NB4 (cell line): ENCODE measurements around the gene ATP1B4.

Experiments used
- DNase-seq: peaks from one replicate; pipeline ENCODE4 v3.0.0; 2010; ENCODE audit warnings: low read depth
- H3K4me3 ChIP-seq: one replicate; pipeline ENCODE4 v1.5.1; 2011; ENCODE audit warnings: mild to moderate bottlenecking, low read depth, low read length, moderate library complexity
- MYC ChIP-seq: IDR thresholded peaks from 2 replicates; pipeline ENCODE4 v1.6.1; 2011; ENCODE audit warnings: low read depth, low read length
- POLR2A ChIP-seq: IDR thresholded peaks from 2 replicates; pipeline ENCODE4 v1.6.1; 2011; ENCODE audit warnings: mild to moderate bottlenecking; ENCODE audit not compliant: insufficient read length; ENCODE audit errors: extremely low read depth
- TF ChIP-seq, protein P1 (sequence below): IDR thresholded peaks from one replicate; pipeline ENCODE4 v1.5.1; 2012; ENCODE audit warnings: low read depth, low read length
- TF ChIP-seq, protein P2 (sequence below): IDR thresholded peaks from 2 replicates; pipeline ENCODE4 v1.6.1; 2011; ENCODE audit warnings: low read depth, low read length

ATP1B4 gene

DNA sequence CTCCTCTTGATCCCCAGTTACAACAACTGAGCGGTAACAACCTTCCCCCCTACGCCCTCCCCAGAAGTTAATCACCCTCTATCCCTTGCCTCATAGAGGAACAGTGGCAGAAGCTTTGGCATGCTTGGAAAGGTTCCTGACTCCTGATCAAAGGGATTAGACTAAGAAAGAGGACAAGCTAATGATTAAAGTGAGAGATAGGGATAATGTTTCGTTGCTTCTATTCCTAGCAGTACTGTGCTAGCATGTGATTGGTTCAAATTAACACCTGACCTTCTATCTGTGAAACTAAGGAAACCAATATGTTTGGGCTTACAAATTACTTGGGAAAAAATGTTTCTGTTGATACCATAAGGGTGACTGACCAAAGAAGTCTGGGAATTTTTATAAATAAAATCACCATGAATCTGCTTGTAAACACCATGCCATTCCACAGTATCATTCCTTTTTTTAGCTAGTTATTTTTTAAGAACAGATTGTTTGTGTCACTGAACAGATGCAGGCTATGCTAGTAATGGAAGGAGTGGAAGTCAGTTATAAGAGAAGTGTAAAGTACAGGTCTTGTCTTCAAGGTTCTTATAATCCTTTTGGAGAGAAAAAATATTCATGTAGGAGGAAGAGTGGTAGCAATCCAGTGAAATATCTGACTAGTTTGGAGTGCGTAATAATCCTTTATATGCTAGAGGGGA is 11.3 kb upstream of the ATP1B4 start:
- no peak for DNase-seq
- TF ChIP-seq POLR2A, result no peak
- TF ChIP-seq, protein P1, sequence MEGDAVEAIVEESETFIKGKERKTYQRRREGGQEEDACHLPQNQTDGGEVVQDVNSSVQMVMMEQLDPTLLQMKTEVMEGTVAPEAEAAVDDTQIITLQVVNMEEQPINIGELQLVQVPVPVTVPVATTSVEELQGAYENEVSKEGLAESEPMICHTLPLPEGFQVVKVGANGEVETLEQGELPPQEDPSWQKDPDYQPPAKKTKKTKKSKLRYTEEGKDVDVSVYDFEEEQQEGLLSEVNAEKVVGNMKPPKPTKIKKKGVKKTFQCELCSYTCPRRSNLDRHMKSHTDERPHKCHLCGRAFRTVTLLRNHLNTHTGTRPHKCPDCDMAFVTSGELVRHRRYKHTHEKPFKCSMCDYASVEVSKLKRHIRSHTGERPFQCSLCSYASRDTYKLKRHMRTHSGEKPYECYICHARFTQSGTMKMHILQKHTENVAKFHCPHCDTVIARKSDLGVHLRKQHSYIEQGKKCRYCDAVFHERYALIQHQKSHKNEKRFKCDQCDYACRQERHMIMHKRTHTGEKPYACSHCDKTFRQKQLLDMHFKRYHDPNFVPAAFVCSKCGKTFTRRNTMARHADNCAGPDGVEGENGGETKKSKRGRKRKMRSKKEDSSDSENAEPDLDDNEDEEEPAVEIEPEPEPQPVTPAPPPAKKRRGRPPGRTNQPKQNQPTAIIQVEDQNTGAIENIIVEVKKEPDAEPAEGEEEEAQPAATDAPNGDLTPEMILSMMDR, result no peak
- TF ChIP-seq MYC, result no peak
- TF ChIP-seq, protein P2, sequence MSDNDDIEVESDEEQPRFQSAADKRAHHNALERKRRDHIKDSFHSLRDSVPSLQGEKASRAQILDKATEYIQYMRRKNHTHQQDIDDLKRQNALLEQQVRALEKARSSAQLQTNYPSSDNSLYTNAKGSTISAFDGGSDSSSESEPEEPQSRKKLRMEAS, result no peak
- H3K4me3 ChIP-seq, result no peak overlapping the region

DNA sequence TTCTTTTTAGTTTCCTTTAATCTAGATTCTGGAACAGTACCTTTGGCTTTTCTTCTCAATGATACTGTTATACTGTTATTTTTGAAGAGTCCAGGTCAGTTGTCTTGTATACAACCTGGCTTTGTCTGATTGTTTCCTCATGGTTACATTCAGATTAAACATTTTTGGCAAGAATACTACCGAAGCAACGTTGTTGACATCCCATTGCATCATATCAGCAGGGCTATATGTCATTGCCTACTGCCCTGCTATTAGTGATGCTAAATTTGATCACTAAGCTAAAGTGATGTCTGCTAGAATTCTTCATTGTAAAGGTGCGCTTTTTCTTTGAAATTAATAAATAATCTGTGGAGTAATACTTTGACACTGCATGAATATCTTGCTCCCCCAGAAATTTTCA is 5.8 kb upstream of the ATP1B4 start:
- no peak overlapping the region for H3K4me3 ChIP-seq
- TF ChIP-seq MYC, result no peak
- TF ChIP-seq, protein P2, result no peak
- TF ChIP-seq, protein P1, result no peak
- no peak for TF ChIP-seq POLR2A
- DNase-seq, result no peak

DNA sequence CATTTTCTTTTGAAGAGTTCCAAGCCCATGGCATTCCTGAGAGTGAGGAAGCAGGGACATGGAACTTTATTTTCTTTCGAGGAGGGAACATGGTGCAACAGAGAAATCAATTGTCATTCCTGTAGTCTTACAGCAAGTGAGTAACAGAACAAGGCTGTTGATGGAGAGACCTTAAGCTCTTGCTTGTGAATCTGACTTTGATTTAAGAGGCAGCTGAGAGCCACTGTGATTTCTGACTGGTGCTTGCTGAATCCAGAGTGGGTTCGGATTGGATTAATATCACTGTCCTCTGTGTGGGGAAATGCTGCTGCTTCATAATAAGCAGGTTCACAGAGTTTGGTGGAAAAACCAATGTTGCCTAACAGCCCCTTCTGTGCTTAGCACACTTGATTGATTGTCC is 4.7 kb upstream of the ATP1B4 start:
- no peak overlapping the region for H3K4me3 ChIP-seq
- no peak for DNase-seq
- TF ChIP-seq, protein P2, result no peak
- TF ChIP-seq MYC, result no peak

DNA sequence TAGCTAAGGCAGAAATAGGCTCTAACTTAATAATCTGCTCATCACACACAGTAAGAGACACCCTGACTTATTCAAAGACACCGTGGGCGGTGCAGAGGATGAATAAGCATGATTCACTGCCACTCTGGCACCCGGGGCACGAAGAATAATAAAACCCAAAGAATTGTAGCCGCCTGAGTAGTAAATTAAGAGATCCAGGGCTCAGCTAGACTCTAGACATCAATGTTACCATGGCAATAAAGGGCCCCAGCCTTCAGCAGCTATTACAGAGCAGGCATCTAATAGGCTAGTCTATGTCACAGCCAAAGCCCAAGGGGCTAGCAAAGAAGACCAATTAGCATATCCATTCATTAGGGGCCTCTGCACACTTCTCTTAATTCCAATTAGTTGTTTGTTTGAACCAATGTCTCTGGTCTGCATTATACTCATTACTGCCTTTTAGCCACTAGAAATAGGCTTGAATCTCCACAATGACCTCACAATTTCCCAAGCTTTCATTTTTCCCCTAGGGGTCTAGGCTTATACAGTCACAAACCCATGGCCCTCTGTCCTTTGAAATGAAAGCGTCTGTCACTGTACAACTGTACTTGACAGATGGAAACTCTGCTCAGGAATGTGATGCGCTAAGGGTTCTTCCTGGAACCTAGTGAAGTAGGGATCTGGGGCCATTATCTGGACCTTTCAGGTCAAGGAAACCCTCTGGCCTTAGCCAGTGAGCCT is 3.0 kb upstream of the ATP1B4 start:
- no peak for DNase-seq
- H3K4me3 ChIP-seq, result no peak overlapping the region
- TF ChIP-seq MYC (no peak), POLR2A (no peak)
- TF ChIP-seq, protein P1, result no peak
- TF ChIP-seq, protein P2, result no peak

DNA sequence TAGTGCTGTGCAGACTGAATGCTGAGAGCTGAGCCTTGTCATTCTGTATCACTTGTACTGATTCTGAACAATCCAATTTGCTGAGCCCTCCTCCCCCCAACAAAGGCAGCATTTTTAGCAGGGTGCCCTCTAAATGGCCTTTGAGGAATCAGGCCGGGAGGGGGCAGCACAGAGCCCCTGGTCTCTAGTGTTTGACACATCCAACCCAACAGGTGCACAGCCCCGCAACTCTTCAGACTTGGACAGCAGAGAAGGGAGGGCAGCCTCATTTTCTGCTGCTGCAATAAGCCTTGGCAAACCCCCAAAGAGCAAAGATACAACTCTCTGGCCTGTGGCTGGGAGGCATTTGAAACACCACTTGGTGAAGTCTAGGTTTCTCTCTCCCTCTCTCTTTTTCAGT is 3.4 kb downstream of the ATP1B4 start:
- peak; percentile 44 for DNase-seq

DNA sequence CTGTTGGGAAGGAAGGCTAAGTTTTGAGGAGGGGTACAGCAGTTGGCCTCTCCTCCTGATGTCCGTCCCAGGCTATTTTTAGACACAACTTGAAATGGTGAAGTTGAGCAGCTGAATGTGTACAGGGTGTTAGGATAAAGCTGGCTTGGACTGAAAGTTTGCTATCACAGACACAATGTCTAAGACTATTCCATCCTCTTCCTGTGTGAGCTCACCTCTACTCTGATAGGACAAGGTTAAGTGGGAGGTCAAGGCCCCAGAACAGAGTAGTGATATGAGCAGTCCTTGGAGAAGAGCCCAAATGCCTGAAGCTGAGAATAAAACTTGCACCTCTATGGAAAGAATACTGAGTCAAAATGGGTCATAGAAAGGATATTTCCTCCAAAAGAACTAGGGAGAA is 4.1 kb downstream of the ATP1B4 start:
- H3K4me3 ChIP-seq, result no peak overlapping the region
- TF ChIP-seq, protein P2, result no peak
- TF ChIP-seq POLR2A, result no peak
- TF ChIP-seq MYC, result no peak
- TF ChIP-seq, protein P1, result no peak

More for the DNA sequence above, 3.4 kb downstream of the ATP1B4 start:
- no peak overlapping the region for H3K4me3 ChIP-seq
- no peak for TF ChIP-seq MYC
- TF ChIP-seq, protein P1, result peak; percentile 55

More for the DNA sequence above, 4.1 kb downstream of the ATP1B4 start:
- DNase-seq, result no peak
